SKM-1 treated with dmso at 0.1 percent for 144 hours (cell line): ENCODE data around the gene ASF1B.
A peak's percentile ranks its signal among the peaks of the same experiment; 100 is the strongest.

Experiments used
- DNase-seq: peaks from one replicate; lab custom pipeline; 2025; ENCODE audit not compliant: unreplicated experiment; lab: John Stamatoyannopoulos, UW

ASF1B gene

GRCh38 chr19:14138576-14139265 lies 2.3 kb upstream of the ASF1B start:
- DNase-seq, result no peak

DNA sequence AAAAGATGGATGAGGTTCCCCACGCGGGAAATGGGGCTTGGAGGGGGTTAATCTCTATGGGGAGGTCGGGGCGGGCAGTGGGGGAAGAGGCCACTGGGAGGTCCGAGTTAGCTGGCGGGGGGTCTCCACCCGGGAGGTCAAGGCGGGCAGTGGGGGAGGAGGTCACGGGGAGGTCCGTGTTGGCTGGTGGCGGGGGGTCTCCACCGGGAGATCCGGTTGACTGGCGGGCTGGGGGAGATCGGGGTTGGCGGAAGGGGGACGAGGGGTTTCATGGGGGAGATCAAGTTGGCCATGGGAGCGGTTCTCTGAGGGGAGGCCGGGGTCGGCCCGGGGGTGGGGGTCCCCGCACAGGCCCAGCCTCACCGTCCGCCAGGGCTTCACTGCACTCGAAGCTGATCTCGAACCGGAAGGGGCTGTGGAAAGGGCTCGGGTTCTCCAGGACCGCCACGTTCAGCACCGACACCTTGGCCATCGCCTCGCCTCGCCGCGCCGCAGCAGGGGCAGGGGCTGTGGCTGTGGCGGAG lies 342 bp downstream of the ASF1B start:
- no peak for DNase-seq

- no peak for DNase-seq
These were observed 1.0 kb downstream of the ASF1B start for GRCh38 chr19:14135355-14135754.

GRCh38 chr19:14127929-14128509 lies 8.4 kb downstream of the ASF1B start:
- DNase-seq, result peak; percentile 69

DNA sequence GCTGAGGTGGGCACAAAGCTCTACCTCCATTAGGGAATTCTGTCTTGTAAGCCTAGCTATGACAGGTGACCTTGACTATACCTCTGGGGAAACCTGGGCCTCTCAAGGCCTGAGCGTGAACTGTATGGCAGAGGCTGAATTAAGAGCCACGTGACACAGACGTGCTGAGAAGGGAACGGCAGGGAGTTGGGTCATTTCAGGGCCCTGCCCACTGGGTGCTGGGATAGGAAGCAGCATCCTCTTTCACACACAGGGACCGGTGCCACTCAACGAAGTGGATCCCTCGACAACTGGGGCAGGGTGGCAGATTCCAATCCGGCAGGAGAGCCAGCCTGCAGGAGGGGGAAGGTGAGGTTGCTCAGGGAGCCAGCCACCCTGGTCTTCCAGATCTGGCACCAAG lies 9.2 kb downstream of the ASF1B start:
- no peak for DNase-seq

DNA sequence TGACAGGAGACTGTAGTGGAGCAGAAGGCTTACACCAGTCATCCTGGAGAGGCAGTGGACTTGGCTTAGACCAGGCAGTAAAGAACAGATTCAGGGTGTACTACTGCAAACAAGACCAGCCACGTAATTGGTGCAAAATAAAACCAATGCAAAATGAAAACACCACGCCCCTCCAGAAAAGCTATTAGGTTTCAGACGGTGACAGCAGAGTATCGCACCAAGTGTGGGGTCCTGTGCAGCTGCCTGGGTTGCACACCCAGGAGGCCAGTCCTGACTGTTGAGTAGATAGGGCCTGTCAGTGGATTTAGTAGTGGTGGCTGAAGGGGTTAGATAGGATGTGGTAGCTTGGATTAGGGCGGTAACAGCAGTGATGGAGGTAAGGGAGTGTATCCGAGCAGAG lies 13.5 kb downstream of the ASF1B start:
- DNase-seq, result no peak

- DNase-seq, result no peak
These were observed 15.9 kb downstream of the ASF1B start for GRCh38 chr19:14120497-14120780.

GRCh38 chr19:14119644-14120496 lies 16.5 kb downstream of the ASF1B start:
- DNase-seq, result no peak

- no peak for DNase-seq
These were observed 17.2 kb downstream of the ASF1B start for GRCh38 chr19:14119146-14119545.

DNA sequence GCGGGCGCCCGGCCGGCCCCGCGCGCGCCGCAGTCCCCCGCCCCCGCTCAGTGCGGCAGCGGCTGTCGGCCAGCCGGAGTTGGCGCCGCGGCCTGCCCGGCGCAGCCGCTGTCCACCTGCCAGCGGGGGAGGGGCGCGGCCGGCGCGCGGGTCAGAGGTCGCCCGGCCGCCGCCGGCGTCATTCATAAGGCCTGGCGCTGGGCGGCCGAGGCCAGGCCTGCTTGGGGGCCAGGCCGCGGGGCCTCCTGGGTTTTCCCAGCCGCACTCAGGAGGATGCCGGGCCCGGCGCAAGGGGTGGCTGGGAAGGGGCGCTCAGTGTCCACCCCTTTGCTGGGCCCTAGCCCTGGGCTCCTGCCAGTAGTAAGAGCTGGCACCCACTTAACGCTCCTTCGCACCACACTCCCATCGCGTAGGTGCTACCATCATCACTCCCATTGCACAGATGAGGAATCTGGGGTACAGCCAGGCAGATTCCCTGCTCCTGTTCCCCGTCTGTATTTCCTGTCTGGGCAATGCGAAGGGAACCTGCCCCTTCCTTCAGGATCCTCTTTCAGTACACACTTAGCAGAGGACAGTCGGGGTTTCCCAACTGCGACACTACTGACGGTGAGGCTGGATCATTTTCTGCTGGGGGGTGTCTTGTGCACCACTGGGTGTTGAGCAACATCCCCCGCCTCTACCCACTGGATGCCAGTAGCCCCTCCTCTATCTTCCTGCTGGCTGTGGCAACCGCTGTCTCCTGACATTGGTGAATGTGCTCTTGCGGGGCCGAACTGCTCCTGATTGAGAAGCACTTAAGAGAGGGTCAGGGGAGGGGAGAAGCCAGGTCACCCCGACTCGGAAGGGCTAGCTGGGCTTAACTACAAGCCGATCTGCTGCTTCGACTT lies 18.0 kb downstream of the ASF1B start:
- DNase-seq, result peak; percentile 89

DNA sequence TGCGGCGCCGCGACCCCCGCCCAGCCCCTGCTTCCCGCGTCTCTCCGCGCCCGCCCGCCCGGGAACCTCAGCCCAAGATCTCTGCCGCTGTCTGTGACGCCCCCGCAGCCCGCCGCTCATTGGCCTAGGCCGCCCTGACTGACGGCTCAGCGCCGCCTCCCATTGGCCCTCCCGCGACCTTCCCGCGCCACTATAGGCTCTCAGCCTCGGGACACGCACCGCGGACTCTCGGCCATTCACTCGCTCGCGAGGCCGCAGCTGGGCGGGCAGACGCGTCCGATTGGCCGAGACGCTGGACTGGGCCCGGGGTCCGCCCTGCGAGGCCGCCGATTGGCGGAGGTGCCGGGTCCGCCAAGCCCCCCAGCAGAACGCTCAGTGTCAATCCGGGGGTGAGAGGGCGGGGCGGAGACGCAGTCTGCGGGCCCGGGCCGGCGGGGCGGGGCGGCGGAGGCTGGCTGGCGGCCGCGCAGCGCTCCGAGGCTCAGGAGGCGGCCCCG lies 18.7 kb downstream of the ASF1B start, which contains the start of gene PRKACA:
PRKACA (minus strand) TSS at position 95 of the 497 bp plus-strand sequence. CDS start 215 bp downstream, outside the sequence.
- DNase-seq, result peak; percentile 99

DNA sequence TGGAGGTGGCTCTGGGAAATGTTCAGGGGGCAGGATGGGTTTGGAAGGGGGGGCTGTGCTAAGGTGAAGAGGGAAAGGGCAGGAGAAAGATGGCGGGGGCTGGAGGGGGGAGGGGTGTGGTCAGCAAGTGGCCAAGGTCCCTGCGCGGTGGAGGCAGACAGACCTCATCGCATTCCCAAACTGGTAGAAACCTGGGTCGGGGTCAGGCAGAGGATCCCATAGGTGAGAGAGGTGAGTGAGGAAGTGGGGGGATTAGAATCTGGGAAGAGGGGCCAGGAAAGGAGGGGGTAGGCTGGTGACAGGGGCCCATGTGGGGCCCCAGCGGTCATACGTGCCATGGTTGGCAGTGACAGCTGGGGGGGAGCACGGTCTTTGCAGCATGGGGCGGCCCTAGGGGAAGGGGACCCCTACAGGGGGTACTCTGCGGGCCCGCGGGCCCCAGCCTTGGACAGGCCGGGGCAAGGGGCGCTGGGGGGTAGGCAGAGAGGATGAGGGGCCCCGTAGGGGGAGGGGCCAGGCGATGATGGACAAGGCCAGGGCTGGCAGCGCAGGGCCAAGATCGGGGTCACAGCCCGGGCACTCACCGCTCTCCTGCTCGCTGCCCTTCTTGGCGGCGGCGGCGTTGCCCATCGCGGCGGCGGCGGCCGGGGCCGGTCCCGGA lies 19.3 kb downstream of the ASF1B start:
- no peak for DNase-seq

DNA sequence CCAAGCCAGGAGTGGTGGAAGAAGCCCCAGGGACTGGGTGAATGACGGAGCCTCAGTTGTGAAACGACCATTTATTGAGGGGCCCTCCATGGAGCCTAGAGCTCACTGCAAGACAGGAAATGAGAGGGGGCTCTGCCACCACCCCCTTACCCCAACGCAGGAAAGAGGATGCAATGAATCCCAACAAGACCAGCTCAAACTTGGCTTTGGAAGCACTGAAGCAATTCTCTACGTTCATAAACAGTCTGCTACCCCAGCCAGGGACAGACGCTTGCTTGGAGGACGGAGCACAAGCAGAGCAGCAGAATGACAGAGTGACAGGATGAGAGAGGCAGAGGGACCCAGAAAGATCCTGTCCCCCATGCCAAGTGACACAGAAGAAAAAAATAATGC lies 19.9 kb downstream of the ASF1B start:
- DNase-seq, result no peak

- DNase-seq, result no peak
These were observed 20.6 kb downstream of the ASF1B start for GRCh38 chr19:14115756-14116155.

DNA sequence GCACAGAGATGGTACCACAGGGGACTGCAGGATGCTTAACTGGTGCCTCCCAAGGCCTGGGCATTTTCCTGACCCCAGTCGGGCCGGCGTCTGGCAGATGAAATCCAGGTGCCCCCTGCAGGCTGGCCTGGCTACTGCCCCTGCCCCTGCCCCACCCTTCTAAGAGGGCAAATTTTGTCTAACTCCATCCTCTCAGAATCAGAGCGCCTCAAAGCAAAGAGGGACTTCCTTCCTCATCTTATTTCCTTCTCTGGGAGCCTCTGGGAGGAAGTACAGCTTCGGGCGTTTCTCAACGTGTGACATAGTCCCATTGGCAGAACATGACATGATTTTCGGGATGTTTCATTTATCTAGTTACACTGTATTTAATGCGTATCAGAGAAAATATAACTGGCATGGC lies 21.5 kb downstream of the ASF1B start:
- peak; percentile 86 for DNase-seq

DNA sequence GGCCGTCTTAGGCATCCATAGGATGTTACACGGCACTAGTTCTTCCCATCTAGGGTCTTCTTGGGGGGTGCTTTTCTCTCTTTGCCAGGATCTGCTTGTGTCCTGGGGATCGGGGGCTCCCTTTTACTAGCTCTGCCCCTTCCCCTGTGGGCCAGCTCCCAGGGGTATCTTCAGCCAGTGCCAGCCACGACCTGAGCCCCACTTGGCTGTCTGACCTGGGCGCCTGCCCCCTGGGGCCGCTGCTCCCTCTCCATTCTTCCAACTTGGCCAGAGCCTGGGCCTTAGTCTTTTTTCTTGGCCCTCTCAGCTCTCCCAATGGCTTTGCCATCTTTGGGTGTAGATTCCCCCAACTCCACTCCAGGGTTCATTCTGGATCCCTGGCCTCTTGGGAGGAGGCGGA lies 21.9 kb downstream of the ASF1B start:
- DNase-seq, result no peak

GRCh38 chr19:14113762-14114414 lies 22.5 kb downstream of the ASF1B start:
- no peak for DNase-seq

- no peak for DNase-seq
These were observed 23.5 kb downstream of the ASF1B start for GRCh38 chr19:14112809-14113385.

- no peak for DNase-seq
These were observed 24.2 kb downstream of the ASF1B start for GRCh38 chr19:14112051-14112808.
